Prostate gland (tissue), 2 donors: ENCODE results near the gene GRPR. TPM values are rescaled to one million over a fixed set of nuclear protein-coding genes. Genes with fewer than 3 reads are reported as not detected.

Source experiments
- DNase-seq: peaks from one replicate; pipeline ENCODE4 v3.0.0-alpha.2; 2019; ENCODE audit warnings: low spot score
- H3K27ac ChIP-seq, 2 donors: fragments of 200-600 bp; sonication (generic); 2 replicates each; pipeline ENCODE4 v1.5.1; 2017 to 2019
- H3K27me3 ChIP-seq: fragments of 200-600 bp; sonication (generic); replicated peaks from 2 replicates; pipeline ENCODE4 v1.5.1; 2019; ENCODE audit not compliant: insufficient read depth
- H3K36me3 ChIP-seq, 2 donors: fragments of 200-600 bp; sonication (generic); 1 replicate in 1 of 2; 2 replicates in 1 of 2; pipeline versions ENCODE4 v1.5.1 to v1.8.1; 2017 to 2019
- H3K4me1 ChIP-seq: fragments of 200-600 bp; sonication (generic); replicated peaks from 2 replicates; pipeline ENCODE4 v1.5.1; 2019
- H3K4me3 ChIP-seq, 2 donors: fragments of 200-600 bp; sonication (generic); 2 replicates each; pipeline ENCODE4 v1.5.1; 2017 to 2019
- H3K9me3 ChIP-seq: fragments of 200-600 bp; sonication (generic); 2 replicates; pipeline ENCODE4 v1.5.1; 2017
- CTCF ChIP-seq, 4 experiments: fragments of 200-600 bp in 2 of 4; fragments of 450-650 bp in 2 of 4; sonication (generic) in 2 of 4; IDR thresholded peaks; 1 replicate in 3 of 4; 2 replicates in 1 of 4; pipeline ENCODE4 v1.5.1; 2016 to 2019; ENCODE audit warnings: antibody characterized with exemption in 4 of 4, mild to moderate bottlenecking in 2 of 4, moderate library complexity in 2 of 4
- POLR2A ChIP-seq: fragments of 450-650 bp; IDR thresholded peaks from one replicate; pipeline ENCODE4 v1.6.1; 2016; ENCODE audit warnings: antibody characterized with exemption, mild to moderate bottlenecking
- POLR2AphosphoS5 ChIP-seq: sonication (generic); formaldehyde crosslinking; IDR thresholded peaks from one replicate; pipeline ENCODE4 v1.6.1; 2017; ENCODE audit warnings: antibody characterized with exemption
- WGBS: methylation state at CpG from one replicate; pipeline ENCODE4 v1.1.5; 2018; 5-methylcytosine and 5-hydroxymethylcytosine counted together
- intact Hi-C: fragments of 100-400 bp; cut with DNase I; formaldehyde crosslinking; loops from one replicate; pipeline ENCODE4 v1.14.2; 2022
- total RNA-seq, 2 donors: library from RNA; depleted of rRNA; stranded (reverse); fragments of >200 nt; gene quantifications; one replicate each; pipeline ENCODE4 v1.1.0, GENCODE V29; 2016

Gene GRPR
- total RNA-seq, 2 donors from 2014 or later, result 1.0 TPM; not detected in 1

DNA sequence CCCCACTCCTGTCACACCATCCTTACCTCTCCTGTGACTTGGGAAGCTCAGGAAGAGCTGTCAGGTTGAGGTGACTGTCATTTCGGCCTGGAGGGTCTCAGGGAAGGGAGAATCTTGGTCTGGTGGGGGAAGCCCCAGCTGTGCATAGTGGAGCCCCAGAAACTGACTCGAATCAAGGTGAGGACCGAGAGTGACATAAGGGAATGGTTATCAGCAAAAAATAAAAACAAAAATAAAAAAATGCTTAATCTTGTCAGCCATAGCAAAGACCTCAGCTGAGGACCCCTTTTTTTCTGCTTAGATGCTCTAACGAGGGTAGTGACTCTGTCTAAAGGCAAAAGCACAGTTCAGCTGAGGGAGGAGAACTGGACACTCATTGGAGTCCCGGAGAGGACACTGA, 43.8 kb downstream of the GRPR start, which contains the start of gene MAGEB17:
Gene MAGEB17 (plus strand): TSS at position 301 of the 400 bp plus-strand sequence. CDS start 2,902 bp downstream, outside the sequence.
- intact Hi-C loops, result no loop called here
- no peaks in the 10 kb centered on the region for H3K27me3 ChIP-seq
- no peaks in the 10 kb centered on the region for H3K9me3 ChIP-seq
- H3K4me3 ChIP-seq, result no peak within 1 kb of the TSS
- no peak for DNase-seq
- WGBS, result 85% methylated on average over 5 of the region's 5 CpGs
- H3K27ac ChIP-seq, result no peak within 1 kb of the TSS
- H3K36me3 ChIP-seq, result no peaks in the 10 kb centered on the region
- TF ChIP-seq CTCF (IDR thresholded peaks at IDR 0.05), result no peak
- no peak for TF ChIP-seq POLR2AphosphoS5
- H3K4me1 ChIP-seq, result no peaks in the 10 kb centered on the region

DNA sequence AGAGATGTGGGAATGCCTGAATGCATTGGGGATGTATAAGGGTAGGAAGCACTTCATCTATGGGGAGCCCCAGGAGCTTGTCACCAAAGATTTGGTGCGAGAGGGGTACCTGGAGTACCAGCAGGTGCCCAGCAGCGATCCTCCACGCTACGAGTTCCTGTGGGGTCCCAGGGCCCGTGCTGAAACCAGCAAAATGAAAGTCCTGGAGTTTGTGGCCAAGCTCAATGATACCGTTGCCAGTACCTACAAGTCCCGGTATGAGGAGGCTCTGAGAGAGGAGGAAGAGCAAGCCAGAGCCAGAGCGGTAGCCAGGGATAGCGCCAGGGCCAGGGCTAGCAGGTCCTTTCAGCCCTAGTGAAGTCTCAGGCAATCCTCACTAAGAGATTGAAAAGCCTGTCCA, 47.7 kb downstream of the GRPR start:
- DNase-seq, result no peak
- Histone ChIP-seq H3K27ac (no peak overlapping the region), H3K4me3 (no peak overlapping the region), H3K4me1 (no peaks in the 10 kb centered on the region), H3K36me3 (no peaks in the 10 kb centered on the region), H3K27me3 (no peaks in the 10 kb centered on the region), H3K9me3 (no peaks in the 10 kb centered on the region)
- TF ChIP-seq CTCF (IDR thresholded peaks at IDR 0.05) (no peak), POLR2AphosphoS5 (no peak), POLR2A (no peak)
- WGBS, result 96% methylated on average over 5 of the region's 9 CpGs
- intact Hi-C loops, result no loop called here

- Histone ChIP-seq H3K27ac (no peak overlapping the region), H3K4me3 (no peak overlapping the region), H3K36me3 (no peaks in the 10 kb centered on the region), H3K27me3 (no peaks in the 10 kb centered on the region), H3K4me1 (no peaks in the 10 kb centered on the region), H3K9me3 (no peaks in the 10 kb centered on the region)
- TF ChIP-seq POLR2AphosphoS5 (no peak), POLR2A (no peak), CTCF (IDR thresholded peaks at IDR 0.05) (no peak)
- no peak for DNase-seq
- 88% methylated on average over 4 of the region's 4 CpGs for WGBS
- intact Hi-C loops, result no loop called here
Measured at GRCh38 chrX:16171944-16172343, 48.6 kb downstream of the GRPR start.

- Histone ChIP-seq H3K27ac (no peak overlapping the region), H3K9me3 (no peaks in the 10 kb centered on the region), H3K4me3 (no peak overlapping the region), H3K4me1 (no peaks in the 10 kb centered on the region), H3K36me3 (no peaks in the 10 kb centered on the region), H3K27me3 (no peaks in the 10 kb centered on the region)
- TF ChIP-seq POLR2A, result no peak
- no peak for TF ChIP-seq CTCF (IDR thresholded peaks at IDR 0.05)
- no peak for TF ChIP-seq POLR2AphosphoS5
- intact Hi-C loops, result no loop called here
- 92% methylated on average over 3 of the region's 3 CpGs for WGBS
- no peak for DNase-seq
Measured at GRCh38 chrX:16172391-16172790, 49.0 kb downstream of the GRPR start.

- Histone ChIP-seq H3K4me1 (no peaks in the 10 kb centered on the region), H3K36me3 (no peaks in the 10 kb centered on the region), H3K27me3 (no peaks in the 10 kb centered on the region), H3K27ac (no peak overlapping the region), H3K4me3 (no peak overlapping the region), H3K9me3 (no peaks in the 10 kb centered on the region)
- 64% methylated on average over 3 of the region's 3 CpGs for WGBS
- DNase-seq, result no peak
- TF ChIP-seq POLR2A (no peak), CTCF (IDR thresholded peaks at IDR 0.05) (no peak), POLR2AphosphoS5 (no peak)
- intact Hi-C loops, result no loop called here
Measured at GRCh38 chrX:16175329-16176061, 52.1 kb downstream of the GRPR start.
